Liver (tissue), 3 donors: Measurements from ENCODE around the gene FRYL.

Experiments
- HNF4G ChIP-seq: IDR thresholded peaks from 2 replicates; pipeline ENCODE4 v1.6.1; 2016; ENCODE audit warnings: antibody characterized with exemption
- TF ChIP-seq, protein P1 (sequence below): fragments of 150-350 bp; IDR thresholded peaks from 2 replicates; pipeline ENCODE4 v1.5.1; 2017; ENCODE audit warnings: improper control_type of control experiment, low read depth, low read length; ENCODE audit not compliant: missing input control
- donor health status: healthy.
- donor health status: healthy.

- TF ChIP-seq, protein P1, sequence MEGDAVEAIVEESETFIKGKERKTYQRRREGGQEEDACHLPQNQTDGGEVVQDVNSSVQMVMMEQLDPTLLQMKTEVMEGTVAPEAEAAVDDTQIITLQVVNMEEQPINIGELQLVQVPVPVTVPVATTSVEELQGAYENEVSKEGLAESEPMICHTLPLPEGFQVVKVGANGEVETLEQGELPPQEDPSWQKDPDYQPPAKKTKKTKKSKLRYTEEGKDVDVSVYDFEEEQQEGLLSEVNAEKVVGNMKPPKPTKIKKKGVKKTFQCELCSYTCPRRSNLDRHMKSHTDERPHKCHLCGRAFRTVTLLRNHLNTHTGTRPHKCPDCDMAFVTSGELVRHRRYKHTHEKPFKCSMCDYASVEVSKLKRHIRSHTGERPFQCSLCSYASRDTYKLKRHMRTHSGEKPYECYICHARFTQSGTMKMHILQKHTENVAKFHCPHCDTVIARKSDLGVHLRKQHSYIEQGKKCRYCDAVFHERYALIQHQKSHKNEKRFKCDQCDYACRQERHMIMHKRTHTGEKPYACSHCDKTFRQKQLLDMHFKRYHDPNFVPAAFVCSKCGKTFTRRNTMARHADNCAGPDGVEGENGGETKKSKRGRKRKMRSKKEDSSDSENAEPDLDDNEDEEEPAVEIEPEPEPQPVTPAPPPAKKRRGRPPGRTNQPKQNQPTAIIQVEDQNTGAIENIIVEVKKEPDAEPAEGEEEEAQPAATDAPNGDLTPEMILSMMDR: no peak
- TF ChIP-seq HNF4G: no peak
Measured at GRCh38 chr4:48755281-48755680, 24.8 kb downstream of the FRYL start.
